ENCODE data around the gene MGAT2.
A peak's percentile ranks its signal among the peaks of the same experiment; 100 is the strongest.
"Not testable (repeated sequence)": the region's sequence is repeated elsewhere in the genome, so short reads cannot be mapped to it uniquely, and the experiment has no call there.

Gene MGAT2

DNA sequence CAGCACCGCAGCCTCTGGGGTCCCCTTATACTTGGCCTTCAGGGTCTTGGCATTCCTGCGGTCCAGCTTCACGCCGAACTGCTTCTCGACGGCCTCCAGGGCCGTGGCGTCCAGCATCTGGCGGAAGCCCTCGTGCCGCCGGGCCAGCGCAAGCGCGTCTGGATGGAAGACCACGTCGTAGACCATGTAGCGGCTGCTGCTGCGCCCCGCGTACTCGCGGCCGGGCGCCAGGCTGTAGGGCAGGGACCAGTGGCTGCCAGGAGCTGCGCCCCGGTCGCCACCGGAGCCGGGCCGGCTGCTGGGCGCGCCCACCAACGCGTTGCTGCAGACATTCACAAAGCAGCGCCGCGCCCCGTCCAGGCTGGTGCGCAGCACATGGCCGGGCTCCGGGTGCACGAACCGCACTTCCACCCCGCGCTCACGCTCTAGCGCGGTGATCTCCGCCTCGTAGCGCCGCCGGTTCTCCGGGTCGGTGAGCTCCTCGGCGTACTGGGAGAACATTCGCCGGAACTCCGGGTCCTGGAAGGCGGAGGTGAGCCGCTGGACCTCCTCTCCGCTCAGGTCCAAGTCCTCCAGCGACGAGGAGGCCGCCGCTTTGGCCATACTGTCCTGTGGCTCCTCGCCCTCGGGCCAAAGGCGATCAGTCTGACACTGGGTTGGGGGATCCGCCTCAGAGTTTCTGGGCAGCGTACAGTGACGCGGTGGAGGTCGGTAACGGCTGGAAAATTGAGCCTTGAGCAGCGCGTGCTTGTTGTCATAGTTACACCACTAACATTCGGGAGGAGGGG is 14.1 kb downstream of the MGAT2 start, which contains the start of gene DNAAF2:
Gene DNAAF2, minus strand, starts transcription at position 698 of the 788 bp plus-strand sequence. Its CDS starts 95 bp downstream, at position 603.
- Histone ChIP-seq H3K27me3 (ENCODE audit: control insufficient read depth in 1 of 2, insufficient read depth in 2 of 2, low read length in 2 of 2) (no peaks in the 10 kb centered on the region), H3K4me1 (ENCODE audit: insufficient read depth, low read length) (peaks cover 6% of the 10 kb centered on the region), H3K4me3 (ENCODE audit: low read depth in 1 of 2, low read length in 2 of 2) (peak within 1 kb of the TSS; percentile 87 to 97)

DNA sequence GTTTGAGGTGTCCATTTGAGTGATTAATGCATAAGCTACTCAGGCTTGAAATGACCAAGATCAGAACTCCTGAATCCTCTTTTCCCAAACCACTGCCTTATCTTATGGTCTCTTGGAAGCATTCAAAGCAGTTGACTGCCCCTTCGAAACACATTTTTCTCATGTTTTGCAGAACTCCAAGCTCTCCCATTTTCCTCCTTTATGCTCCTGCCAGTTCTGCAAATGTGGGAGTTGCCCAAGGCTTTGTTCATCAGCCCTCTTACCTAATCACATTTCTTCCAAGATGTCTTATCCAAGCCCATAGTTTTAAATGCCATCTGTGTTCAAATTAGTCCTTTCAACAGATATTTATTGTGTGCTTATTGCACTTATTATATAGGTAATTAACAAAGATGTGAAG is 16.3 kb downstream of the MGAT2 start:
- no peak overlapping the region for H3K27ac ChIP-seq (ENCODE audit: low read depth, low read length)
- no peak overlapping the region for H3K4me3 ChIP-seq (ENCODE audit: low read depth in 1 of 2, low read length in 2 of 2)
- H3K4me1 ChIP-seq (ENCODE audit: insufficient read depth, low read length), result peaks cover 7% of the 10 kb centered on the region
- H3K9ac ChIP-seq (ENCODE audit: low read length), result no peak overlapping the region
- H3K27me3 ChIP-seq (ENCODE audit: control insufficient read depth in 1 of 2, insufficient read depth in 2 of 2, low read length in 2 of 2), result no peaks in the 10 kb centered on the region
- H3K36me3 ChIP-seq (ENCODE audit: insufficient read depth, low read length), result peaks cover 20% of the 10 kb centered on the region
- no peaks in the 10 kb centered on the region for H3K9me3 ChIP-seq (ENCODE audit: low read length)

More for the DNA sequence above, 14.1 kb downstream of the MGAT2 start, which contains the start of gene DNAAF2:
- Histone ChIP-seq H3K27ac (ENCODE audit: low read depth, low read length) (peak within 1 kb of the TSS; percentile 95), H3K9ac (ENCODE audit: low read length) (peak within 1 kb of the TSS; percentile 74), H3K36me3 (ENCODE audit: insufficient read depth, low read length) (peaks cover 20% of the 10 kb centered on the region), H3K9me3 (ENCODE audit: low read length) (no peaks in the 10 kb centered on the region)

- peaks cover 14% of the 10 kb centered on the region for H3K4me1 ChIP-seq (ENCODE audit: insufficient read depth, low read length)
- H3K4me3 ChIP-seq (ENCODE audit: low read depth in 1 of 2, low read length in 2 of 2), result no peak overlapping the region
- no peak overlapping the region for H3K9ac ChIP-seq (ENCODE audit: low read length)
- no peak overlapping the region for H3K27ac ChIP-seq (ENCODE audit: low read depth, low read length)
- H3K36me3 ChIP-seq (ENCODE audit: insufficient read depth, low read length), result peaks cover 20% of the 10 kb centered on the region
- H3K27me3 ChIP-seq (ENCODE audit: control insufficient read depth in 1 of 2, insufficient read depth in 2 of 2, low read length in 2 of 2), result no peaks in the 10 kb centered on the region
- H3K9me3 ChIP-seq (ENCODE audit: low read length), result no peaks in the 10 kb centered on the region
Measured at GRCh38 chr14:49637534-49638078, 17.0 kb downstream of the MGAT2 start.

GRCh38 chr14:49640540-49641417 is 20.2 kb downstream of the MGAT2 start:
- H3K27ac ChIP-seq (ENCODE audit: low read depth, low read length), result no peak overlapping the region
- H3K36me3 ChIP-seq (ENCODE audit: insufficient read depth, low read length), result peaks cover 20% of the 10 kb centered on the region
- H3K9me3 ChIP-seq (ENCODE audit: low read length), result no peaks in the 10 kb centered on the region
- H3K27me3 ChIP-seq (ENCODE audit: control insufficient read depth in 1 of 2, insufficient read depth in 2 of 2, low read length in 2 of 2), result no peaks in the 10 kb centered on the region
- H3K9ac ChIP-seq (ENCODE audit: low read length), result no peak overlapping the region
- peaks cover 14% of the 10 kb centered on the region for H3K4me1 ChIP-seq (ENCODE audit: insufficient read depth, low read length)
- no peak overlapping the region for H3K4me3 ChIP-seq (ENCODE audit: low read depth in 1 of 2, low read length in 2 of 2)

DNA sequence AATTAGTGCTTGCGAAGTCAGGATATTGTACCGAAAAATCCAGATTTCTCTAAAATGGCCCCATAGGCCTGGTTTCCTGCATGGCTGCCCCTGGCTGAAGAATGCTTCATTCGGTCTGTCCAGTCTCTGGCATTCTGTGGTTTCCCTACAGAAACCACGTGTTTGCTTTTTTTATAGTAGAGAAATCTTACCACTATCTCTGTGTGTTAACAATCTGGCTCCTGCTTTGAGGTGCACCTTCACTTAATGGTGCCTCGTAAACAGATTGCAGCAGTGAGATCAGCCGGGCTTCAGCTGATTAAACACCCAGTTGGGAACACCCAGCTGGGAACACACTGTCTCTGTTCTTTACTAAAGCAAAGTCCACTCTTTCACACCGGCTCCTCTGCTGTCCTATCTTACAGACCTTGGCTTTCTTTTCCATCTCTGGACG is 21.1 kb downstream of the MGAT2 start:
- Histone ChIP-seq H3K4me1 (ENCODE audit: insufficient read depth, low read length) (peaks cover 8% of the 10 kb centered on the region), H3K9ac (ENCODE audit: low read length) (no peak overlapping the region), H3K27ac (ENCODE audit: low read depth, low read length) (no peak overlapping the region), H3K27me3 (ENCODE audit: control insufficient read depth in 1 of 2, insufficient read depth in 2 of 2, low read length in 2 of 2) (no peaks in the 10 kb centered on the region), H3K36me3 (ENCODE audit: insufficient read depth, low read length) (peaks cover 18% of the 10 kb centered on the region), H3K4me3 (ENCODE audit: low read depth in 1 of 2, low read length in 2 of 2) (no peak overlapping the region), H3K9me3 (ENCODE audit: low read length) (no peaks in the 10 kb centered on the region)

DNA sequence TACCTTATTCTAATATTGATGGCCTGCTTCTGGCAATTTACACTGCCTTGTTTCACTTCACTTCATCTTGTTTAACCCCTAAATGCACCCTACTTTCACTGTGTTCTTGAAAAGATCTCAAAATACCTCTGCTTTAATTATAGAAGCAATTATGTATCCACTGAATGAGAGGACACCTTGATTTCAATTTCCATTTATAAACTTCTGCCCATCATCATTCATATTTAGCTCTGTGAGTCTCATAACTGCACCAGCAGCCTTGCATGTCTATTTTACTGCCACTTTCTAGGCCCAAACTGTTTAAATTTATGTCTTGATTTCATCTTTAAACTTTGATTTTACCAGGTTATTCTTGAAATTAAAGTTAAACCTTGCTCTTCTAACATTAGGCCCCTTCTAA is 21.6 kb downstream of the MGAT2 start:
- no peaks in the 10 kb centered on the region for H3K27me3 ChIP-seq (ENCODE audit: control insufficient read depth in 1 of 2, insufficient read depth in 2 of 2, low read length in 2 of 2)
- no peak overlapping the region for H3K9ac ChIP-seq (ENCODE audit: low read length)
- H3K36me3 ChIP-seq (ENCODE audit: insufficient read depth, low read length), result peaks cover 13% of the 10 kb centered on the region
- no peak overlapping the region for H3K4me3 ChIP-seq (ENCODE audit: low read depth in 1 of 2, low read length in 2 of 2)
- peaks cover 8% of the 10 kb centered on the region for H3K4me1 ChIP-seq (ENCODE audit: insufficient read depth, low read length)
- H3K27ac ChIP-seq (ENCODE audit: low read depth, low read length), result no peak overlapping the region
- no peaks in the 10 kb centered on the region for H3K9me3 ChIP-seq (ENCODE audit: low read length)

GRCh38 chr14:49653508-49653907 is 32.9 kb downstream of the MGAT2 start:
- Histone ChIP-seq H3K9me3 (ENCODE audit: low read length) (no peaks in the 10 kb centered on the region), H3K27me3 (ENCODE audit: control insufficient read depth in 1 of 2, insufficient read depth in 2 of 2, low read length in 2 of 2) (no peaks in the 10 kb centered on the region), H3K27ac (ENCODE audit: low read depth, low read length) (no peak overlapping the region), H3K9ac (ENCODE audit: low read length) (no peak overlapping the region), H3K4me3 (ENCODE audit: low read depth in 1 of 2, low read length in 2 of 2) (no peak overlapping the region), H3K4me1 (ENCODE audit: insufficient read depth, low read length) (no peaks in the 10 kb centered on the region), H3K36me3 (ENCODE audit: insufficient read depth, low read length) (no peaks in the 10 kb centered on the region)

GRCh38 chr14:49654511-49654910 is 33.9 kb downstream of the MGAT2 start:
- Histone ChIP-seq H3K9me3 (ENCODE audit: low read length) (no peaks in the 10 kb centered on the region), H3K36me3 (ENCODE audit: insufficient read depth, low read length) (no peaks in the 10 kb centered on the region), H3K27ac (ENCODE audit: low read depth, low read length) (no peak overlapping the region), H3K4me1 (ENCODE audit: insufficient read depth, low read length) (no peaks in the 10 kb centered on the region), H3K9ac (ENCODE audit: low read length) (no peak overlapping the region), H3K4me3 (ENCODE audit: low read depth in 1 of 2, low read length in 2 of 2) (no peak overlapping the region), H3K27me3 (ENCODE audit: control insufficient read depth in 1 of 2, insufficient read depth in 2 of 2, low read length in 2 of 2) (no peaks in the 10 kb centered on the region)

GRCh38 chr14:49657500-49657899 is 36.9 kb downstream of the MGAT2 start:
- H3K4me1 ChIP-seq (ENCODE audit: insufficient read depth, low read length); H3K9me3 ChIP-seq (ENCODE audit: low read length); H3K27ac ChIP-seq (ENCODE audit: low read depth, low read length); H3K4me3 ChIP-seq (ENCODE audit: low read depth in 1 of 2, low read length in 2 of 2); H3K27me3 ChIP-seq (ENCODE audit: control insufficient read depth in 1 of 2, insufficient read depth in 2 of 2, low read length in 2 of 2); H3K36me3 ChIP-seq (ENCODE audit: insufficient read depth, low read length); H3K9ac ChIP-seq (ENCODE audit: low read length): not testable (repeated sequence)

- Histone ChIP-seq H3K27ac (ENCODE audit: low read depth, low read length) (no peak overlapping the region), H3K4me3 (ENCODE audit: low read depth in 1 of 2, low read length in 2 of 2) (no peak overlapping the region), H3K27me3 (ENCODE audit: control insufficient read depth in 1 of 2, insufficient read depth in 2 of 2, low read length in 2 of 2) (no peaks in the 10 kb centered on the region), H3K9ac (ENCODE audit: low read length) (no peak overlapping the region), H3K9me3 (ENCODE audit: low read length) (no peaks in the 10 kb centered on the region), H3K4me1 (ENCODE audit: insufficient read depth, low read length) (no peaks in the 10 kb centered on the region), H3K36me3 (ENCODE audit: insufficient read depth, low read length) (no peaks in the 10 kb centered on the region)
Measured at GRCh38 chr14:49659526-49660455, 39.2 kb downstream of the MGAT2 start.
